Measurements from ENCODE around the gene SLMAP.

Gene SLMAP

DNA sequence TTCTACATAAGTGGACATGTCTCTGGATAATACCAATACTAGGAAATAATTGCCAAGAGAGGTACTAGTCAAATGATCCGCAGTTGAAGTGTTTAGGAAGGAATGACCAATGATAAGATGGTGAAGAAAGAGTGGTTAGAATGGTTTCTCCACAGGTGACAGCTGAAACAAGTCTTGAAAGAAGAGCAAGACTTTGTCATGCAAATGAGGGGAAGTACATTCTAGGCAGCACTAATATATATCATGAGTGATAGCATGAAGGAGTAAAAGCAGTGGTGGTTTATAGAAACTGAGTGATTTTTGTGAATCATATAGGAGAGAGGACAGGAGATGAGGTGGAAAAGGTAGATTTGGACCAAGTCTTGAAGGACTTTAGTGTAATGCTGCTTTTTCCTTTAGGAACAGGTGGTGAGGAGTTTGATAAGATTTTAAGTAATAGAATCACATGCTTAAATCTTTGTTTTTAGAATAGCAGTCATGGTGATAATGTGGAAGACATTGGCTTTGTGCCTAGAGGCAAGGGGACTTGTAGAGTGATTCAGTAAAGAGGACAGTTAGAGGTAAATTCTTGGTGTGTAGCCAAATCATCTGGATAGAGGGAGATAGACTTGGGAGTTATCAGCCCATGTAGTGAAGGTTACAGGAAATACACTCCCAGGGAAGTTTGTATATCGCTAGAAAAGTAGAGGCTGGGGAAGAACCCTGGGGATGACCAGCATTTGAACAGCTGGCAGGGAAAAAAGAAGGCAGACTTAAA, 31.9 kb downstream of the SLMAP start:
- TF ChIP-seq RAD21 (IDR thresholded peaks at IDR 0.05; ENCODE audit: low read depth) (no peak), TAF1 (IDR thresholded peaks at IDR 0.05; ENCODE audit: low read depth) (no peak), NFIC (IDR thresholded peaks at IDR 0.05) (no peak), EP300 (IDR thresholded peaks at IDR 0.05; ENCODE audit: borderline replicate concordance) (no peak), TCF12 (IDR thresholded peaks at IDR 0.05; ENCODE audit: low read depth) (no peak), EGR1 (IDR thresholded peaks at IDR 0.05) (no peak), ZBTB7A (IDR thresholded peaks at IDR 0.05; ENCODE audit: low read depth) (no peak), CEBPB (IDR thresholded peaks at IDR 0.05) (no peak), FOXM1 (IDR thresholded peaks at IDR 0.05; ENCODE audit: borderline replicate concordance, low read depth) (no peak)
- TF ChIP-seq, protein P1, sequence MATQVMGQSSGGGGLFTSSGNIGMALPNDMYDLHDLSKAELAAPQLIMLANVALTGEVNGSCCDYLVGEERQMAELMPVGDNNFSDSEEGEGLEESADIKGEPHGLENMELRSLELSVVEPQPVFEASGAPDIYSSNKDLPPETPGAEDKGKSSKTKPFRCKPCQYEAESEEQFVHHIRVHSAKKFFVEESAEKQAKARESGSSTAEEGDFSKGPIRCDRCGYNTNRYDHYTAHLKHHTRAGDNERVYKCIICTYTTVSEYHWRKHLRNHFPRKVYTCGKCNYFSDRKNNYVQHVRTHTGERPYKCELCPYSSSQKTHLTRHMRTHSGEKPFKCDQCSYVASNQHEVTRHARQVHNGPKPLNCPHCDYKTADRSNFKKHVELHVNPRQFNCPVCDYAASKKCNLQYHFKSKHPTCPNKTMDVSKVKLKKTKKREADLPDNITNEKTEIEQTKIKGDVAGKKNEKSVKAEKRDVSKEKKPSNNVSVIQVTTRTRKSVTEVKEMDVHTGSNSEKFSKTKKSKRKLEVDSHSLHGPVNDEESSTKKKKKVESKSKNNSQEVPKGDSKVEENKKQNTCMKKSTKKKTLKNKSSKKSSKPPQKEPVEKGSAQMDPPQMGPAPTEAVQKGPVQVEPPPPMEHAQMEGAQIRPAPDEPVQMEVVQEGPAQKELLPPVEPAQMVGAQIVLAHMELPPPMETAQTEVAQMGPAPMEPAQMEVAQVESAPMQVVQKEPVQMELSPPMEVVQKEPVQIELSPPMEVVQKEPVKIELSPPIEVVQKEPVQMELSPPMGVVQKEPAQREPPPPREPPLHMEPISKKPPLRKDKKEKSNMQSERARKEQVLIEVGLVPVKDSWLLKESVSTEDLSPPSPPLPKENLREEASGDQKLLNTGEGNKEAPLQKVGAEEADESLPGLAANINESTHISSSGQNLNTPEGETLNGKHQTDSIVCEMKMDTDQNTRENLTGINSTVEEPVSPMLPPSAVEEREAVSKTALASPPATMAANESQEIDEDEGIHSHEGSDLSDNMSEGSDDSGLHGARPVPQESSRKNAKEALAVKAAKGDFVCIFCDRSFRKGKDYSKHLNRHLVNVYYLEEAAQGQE (IDR thresholded peaks at IDR 0.05; ENCODE audit: low read depth): no peak
- TF ChIP-seq, protein P2, sequence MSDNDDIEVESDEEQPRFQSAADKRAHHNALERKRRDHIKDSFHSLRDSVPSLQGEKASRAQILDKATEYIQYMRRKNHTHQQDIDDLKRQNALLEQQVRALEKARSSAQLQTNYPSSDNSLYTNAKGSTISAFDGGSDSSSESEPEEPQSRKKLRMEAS (IDR thresholded peaks at IDR 0.05): no peak

DNA sequence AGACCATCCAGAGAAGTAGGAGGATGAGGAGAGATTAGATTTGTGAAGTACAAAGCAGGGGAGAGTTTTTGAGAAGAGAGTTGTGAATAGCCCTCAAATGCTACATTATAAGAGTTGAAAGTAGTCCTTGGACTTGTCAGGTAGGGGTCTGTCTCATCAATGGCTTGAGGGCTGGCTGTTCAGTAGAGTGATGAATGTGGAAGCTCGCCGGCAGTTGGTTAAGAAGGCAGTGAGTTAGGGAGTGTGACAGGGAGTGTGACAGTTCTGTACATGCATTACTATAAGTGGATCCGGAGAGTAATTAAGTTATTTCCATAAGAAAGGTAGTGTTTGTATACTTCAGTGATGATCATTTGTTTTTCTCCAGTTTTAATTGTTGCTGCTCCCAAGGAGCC, 32.5 kb downstream of the SLMAP start:
- TF ChIP-seq YY1 (IDR thresholded peaks at IDR 0.05; ENCODE audit: low read depth) (no peak), TEAD4 (IDR thresholded peaks at IDR 0.05) (no peak), FOXM1 (IDR thresholded peaks at IDR 0.05; ENCODE audit: borderline replicate concordance, low read depth) (no peak), NFIC (IDR thresholded peaks at IDR 0.05) (no peak), EGR1 (IDR thresholded peaks at IDR 0.05) (no peak), EP300 (IDR thresholded peaks at IDR 0.05; ENCODE audit: borderline replicate concordance) (no peak), ZBTB7A (IDR thresholded peaks at IDR 0.05; ENCODE audit: low read depth) (no peak), CREB1 (IDR thresholded peaks at IDR 0.05; ENCODE audit: low read depth) (no peak), TCF12 (IDR thresholded peaks at IDR 0.05; ENCODE audit: low read depth) (no peak), TAF1 (IDR thresholded peaks at IDR 0.05; ENCODE audit: low read depth) (no peak)
- TF ChIP-seq, protein P2 (IDR thresholded peaks at IDR 0.05): no peak
- TF ChIP-seq, protein P3, sequence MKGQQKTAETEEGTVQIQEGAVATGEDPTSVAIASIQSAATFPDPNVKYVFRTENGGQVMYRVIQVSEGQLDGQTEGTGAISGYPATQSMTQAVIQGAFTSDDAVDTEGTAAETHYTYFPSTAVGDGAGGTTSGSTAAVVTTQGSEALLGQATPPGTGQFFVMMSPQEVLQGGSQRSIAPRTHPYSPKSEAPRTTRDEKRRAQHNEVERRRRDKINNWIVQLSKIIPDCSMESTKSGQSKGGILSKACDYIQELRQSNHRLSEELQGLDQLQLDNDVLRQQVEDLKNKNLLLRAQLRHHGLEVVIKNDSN (IDR thresholded peaks at IDR 0.05): no peak
- TF ChIP-seq, protein P1 (IDR thresholded peaks at IDR 0.05; ENCODE audit: low read depth): no peak

DNA sequence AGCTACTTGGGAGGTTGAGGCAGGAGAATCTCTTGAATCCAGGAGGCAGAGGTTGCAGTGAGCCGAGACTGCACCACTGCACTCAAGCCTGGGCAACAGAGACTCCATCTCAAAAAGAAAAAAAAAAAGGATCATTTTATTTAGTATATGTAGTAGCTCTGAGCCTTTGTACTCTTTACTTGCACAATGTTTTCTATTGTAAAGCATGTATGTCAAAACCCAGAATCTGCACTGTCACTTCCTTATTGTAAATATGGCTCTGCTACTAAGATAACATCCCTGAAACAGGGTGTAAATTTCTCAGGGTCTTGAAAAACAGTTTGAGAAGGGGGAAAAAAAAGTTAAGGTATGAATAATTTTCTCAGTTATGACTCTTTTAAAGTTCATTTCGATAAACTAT, 35.1 kb downstream of the SLMAP start:
- TF ChIP-seq YY1 (IDR thresholded peaks at IDR 0.05; ENCODE audit: low read depth) (no peak), NFIC (IDR thresholded peaks at IDR 0.05) (no peak), TEAD4 (IDR thresholded peaks at IDR 0.05) (no peak), ZBTB7A (IDR thresholded peaks at IDR 0.05; ENCODE audit: low read depth) (no peak), CEBPB (IDR thresholded peaks at IDR 0.05) (no peak), TAF1 (IDR thresholded peaks at IDR 0.05; ENCODE audit: low read depth) (no peak), TCF12 (IDR thresholded peaks at IDR 0.05; ENCODE audit: low read depth) (no peak)
- TF ChIP-seq, protein P2 (IDR thresholded peaks at IDR 0.05): no peak
- TF ChIP-seq, protein P3 (IDR thresholded peaks at IDR 0.05): no peak

DNA sequence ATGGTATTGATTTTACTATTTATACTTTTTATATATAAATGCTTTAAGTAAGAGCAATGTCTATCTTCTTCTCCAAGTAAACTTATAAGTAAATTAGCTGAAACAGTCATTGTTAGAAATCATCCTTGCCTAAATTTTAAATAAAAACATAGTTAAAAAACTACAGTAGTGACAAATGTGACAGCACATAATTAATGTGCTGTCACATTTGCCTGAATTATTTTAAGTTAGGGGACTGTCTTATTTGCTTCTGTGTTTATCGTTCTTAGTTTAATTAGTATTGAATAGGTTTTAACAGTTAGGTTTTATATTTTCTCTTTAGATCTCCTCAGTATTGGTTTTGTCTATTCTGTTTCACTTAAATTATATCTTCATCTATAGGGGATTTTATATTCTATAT, 36.1 kb downstream of the SLMAP start:
- TF ChIP-seq TEAD4 (IDR thresholded peaks at IDR 0.05): no peak
- TF ChIP-seq ZBTB7A (IDR thresholded peaks at IDR 0.05; ENCODE audit: low read depth): no peak
- TF ChIP-seq TCF12 (IDR thresholded peaks at IDR 0.05; ENCODE audit: low read depth): no peak
- TF ChIP-seq EP300 (IDR thresholded peaks at IDR 0.05; ENCODE audit: borderline replicate concordance): no peak
- TF ChIP-seq, protein P2 (IDR thresholded peaks at IDR 0.05): no peak
- no peak for TF ChIP-seq FOXM1 (IDR thresholded peaks at IDR 0.05; ENCODE audit: borderline replicate concordance, low read depth)
- TF ChIP-seq, protein P1 (IDR thresholded peaks at IDR 0.05; ENCODE audit: low read depth): no peak
- no peak for TF ChIP-seq CEBPB (IDR thresholded peaks at IDR 0.05)
- no peak for TF ChIP-seq RAD21 (IDR thresholded peaks at IDR 0.05; ENCODE audit: low read depth)
- no peak for TF ChIP-seq EGR1 (IDR thresholded peaks at IDR 0.05)
